Upper lobe of left lung (tissue), 4 donors: Measurements from ENCODE around the gene NPTXR.

Experiments used
- EP300 ChIP-seq, 4 donors: sonication (generic); formaldehyde crosslinking; IDR thresholded peaks; one replicate each; pipeline ENCODE4 v1.5.1; 2017; ENCODE audit warnings: antibody characterized with exemption in 4 of 4, control low read depth in 2 of 4
- POLR2AphosphoS5 ChIP-seq, 2 donors: sonication (generic); formaldehyde crosslinking; IDR thresholded peaks; one replicate each; pipeline ENCODE4 v1.5.1; 2017; ENCODE audit warnings: antibody characterized with exemption in 2 of 2
- TF ChIP-seq, protein P1 (sequence below), 6 experiments: fragments of 450-650 bp in 4 of 6; fragments of 200-600 bp in 2 of 6; sonication (generic) in 2 of 6; IDR thresholded peaks; one replicate each; pipeline ENCODE4 v1.5.1; 2016 to 2019; ENCODE audit warnings: antibody characterized with exemption in 6 of 6

DNA sequence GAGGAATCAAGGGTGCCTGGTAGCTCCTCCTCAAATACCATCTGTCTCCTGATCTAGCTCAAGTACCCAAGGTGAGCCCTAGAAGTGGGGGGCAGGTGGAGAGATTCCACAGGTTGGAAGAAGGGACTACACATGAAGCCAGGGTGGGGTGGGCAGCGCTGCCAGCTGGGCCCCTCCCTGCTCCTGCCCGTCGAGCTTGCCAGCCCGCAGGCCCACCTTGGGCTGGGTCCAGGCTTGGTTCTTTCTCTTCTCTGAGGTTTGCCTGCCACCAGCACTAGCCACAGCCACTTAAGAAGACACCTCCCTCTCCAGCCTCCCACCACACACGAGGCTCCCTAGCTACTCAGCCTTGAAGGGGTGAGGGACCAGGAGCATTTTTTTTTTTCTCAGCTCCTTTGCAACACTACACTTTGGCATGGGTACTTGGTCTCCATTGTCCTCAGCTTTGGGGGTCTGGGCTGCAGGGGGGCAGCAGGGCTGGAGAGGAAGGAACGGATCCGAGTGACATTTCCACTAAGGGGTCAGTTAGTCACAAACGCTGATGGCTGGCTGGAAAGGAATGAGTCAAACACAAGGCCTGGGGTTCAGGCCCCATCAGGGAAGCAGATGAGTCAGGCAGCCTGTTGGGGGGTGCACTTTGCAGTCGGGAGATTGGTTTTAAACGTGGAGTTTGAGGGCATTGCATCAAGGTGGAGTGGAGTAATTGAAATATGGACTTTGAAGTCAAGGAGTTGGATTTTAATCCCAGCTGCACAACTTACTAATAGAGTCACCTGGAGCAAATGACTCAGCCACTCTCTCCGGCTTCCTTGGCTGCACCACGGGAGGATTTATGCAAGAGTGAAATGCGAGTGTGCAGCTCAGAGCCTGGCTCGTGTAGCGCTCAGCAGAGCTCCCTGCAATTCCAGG lies 7.4 kb upstream of the NPTXR start:
- TF ChIP-seq, protein P1, sequence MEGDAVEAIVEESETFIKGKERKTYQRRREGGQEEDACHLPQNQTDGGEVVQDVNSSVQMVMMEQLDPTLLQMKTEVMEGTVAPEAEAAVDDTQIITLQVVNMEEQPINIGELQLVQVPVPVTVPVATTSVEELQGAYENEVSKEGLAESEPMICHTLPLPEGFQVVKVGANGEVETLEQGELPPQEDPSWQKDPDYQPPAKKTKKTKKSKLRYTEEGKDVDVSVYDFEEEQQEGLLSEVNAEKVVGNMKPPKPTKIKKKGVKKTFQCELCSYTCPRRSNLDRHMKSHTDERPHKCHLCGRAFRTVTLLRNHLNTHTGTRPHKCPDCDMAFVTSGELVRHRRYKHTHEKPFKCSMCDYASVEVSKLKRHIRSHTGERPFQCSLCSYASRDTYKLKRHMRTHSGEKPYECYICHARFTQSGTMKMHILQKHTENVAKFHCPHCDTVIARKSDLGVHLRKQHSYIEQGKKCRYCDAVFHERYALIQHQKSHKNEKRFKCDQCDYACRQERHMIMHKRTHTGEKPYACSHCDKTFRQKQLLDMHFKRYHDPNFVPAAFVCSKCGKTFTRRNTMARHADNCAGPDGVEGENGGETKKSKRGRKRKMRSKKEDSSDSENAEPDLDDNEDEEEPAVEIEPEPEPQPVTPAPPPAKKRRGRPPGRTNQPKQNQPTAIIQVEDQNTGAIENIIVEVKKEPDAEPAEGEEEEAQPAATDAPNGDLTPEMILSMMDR (IDR thresholded peaks at IDR 0.05): no peak
- TF ChIP-seq POLR2AphosphoS5 (IDR thresholded peaks at IDR 0.05) (no peak), EP300 (IDR thresholded peaks at IDR 0.05) (no peak)
